SKM-1 (cell line): Measurements from ENCODE around the gene SLC17A9.

ENCODE experiments used
- DNase-seq: peaks from one replicate; lab custom pipeline; 2025; ENCODE audit not compliant: unreplicated experiment; lab: John Stamatoyannopoulos, UW

SLC17A9 gene

DNA sequence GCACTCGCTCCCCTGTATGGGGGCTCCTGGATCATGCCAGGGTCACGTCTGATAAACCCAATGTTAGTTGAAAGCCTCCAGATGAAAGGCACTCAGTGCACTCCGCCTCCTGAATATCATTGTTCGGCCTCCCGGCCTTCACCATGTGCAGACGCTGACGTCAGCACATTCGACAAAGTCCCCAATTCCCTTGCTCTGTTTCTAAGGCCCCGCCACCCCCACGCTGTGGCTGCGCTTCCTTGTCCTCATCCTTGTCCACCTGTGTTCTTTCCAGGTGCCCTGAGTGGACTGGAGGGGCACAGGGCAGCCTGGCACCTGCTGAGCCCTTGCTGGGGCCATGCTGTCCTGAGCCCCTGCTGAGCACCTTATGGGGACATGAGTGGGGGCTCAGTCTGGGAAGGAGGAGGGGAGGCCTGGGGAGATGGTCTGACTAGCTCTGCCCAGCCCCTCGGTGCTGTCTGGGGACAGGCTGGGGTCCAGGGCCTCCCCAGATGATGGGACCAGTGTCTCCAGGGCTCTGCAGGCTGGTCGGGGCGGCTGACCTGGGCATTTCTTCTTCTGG, 64.1 kb downstream of the SLC17A9 start:
- no peak for DNase-seq

DNA sequence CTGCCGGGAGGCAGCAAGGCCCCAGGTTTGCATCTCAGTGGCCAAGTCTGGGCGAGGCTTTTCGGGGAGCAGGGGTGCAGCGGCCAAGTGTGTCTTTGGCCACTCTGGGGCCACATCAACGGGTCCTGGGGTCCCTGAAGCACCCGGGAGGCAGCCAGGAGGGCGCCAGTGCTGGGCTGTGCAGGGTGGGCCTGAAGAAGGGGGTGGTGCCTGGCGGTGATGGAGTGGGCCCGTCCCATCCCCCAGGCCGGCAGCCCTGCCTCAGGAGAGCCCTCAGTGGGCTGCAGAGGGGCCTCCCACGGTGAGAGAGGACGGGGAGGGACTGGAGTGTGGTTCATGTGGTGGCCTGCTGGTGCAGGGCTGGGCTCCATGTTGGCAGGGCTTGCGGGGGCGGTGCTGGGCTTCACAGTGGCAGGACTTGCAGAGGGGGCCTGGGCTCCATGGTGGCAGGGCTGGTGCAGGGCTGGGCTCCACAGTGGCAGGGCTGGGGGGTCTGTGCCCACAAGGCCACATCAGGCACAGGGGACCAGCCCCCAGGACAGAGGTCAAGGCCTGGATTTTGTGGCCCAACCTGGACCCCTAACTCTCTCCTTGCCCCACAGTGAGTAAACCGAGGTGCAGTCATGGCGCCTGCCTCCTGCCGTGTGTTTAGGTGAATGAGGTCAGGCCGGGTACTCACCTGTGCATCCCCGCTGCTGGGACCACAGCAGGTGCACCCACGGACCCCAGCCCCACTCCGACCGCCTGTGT, 64.7 kb downstream of the SLC17A9 start:
- DNase-seq = no peak

DNA sequence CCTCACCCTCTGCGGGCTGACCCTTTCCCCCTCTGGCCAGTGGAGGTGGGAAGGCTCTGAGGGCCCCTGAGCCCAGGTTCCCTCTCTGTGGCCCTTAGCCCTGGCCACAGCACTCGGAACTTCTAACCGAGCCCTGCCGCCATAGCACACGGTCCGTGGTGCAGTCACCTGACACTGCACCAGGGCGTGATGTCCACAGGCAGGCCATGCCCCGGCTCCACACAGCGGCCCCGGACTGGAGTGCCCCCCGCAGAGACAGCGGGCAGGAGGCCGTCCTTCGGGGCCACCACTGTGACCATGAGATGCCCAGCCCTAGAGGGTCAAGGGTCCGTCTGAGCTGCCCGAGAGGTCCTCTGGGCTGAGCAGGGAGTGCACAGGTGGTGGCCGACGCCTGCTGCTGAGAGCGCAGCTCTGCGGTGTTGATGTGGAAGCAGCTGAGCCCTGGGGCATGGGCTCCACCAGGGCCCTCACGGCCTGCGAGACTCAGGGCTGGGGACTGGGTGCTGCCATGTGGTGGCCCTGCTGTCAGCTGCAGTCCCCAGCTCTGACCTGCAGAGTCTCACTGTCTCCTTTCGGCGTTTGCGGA, 65.4 kb downstream of the SLC17A9 start:
- no peak for DNase-seq
